GM13976 (cell line): ENCODE results near the gene URM1.

Experiments used
- DNase-seq: peaks from one replicate; pipeline ENCODE4 v3.0.0; 2012; ENCODE audit warnings: low spot score
- CTCF ChIP-seq: IDR thresholded peaks from 2 replicates; pipeline ENCODE4 v1.5.1; 2012; ENCODE audit warnings: borderline replicate concordance, mild to moderate bottlenecking; ENCODE audit not compliant: insufficient read depth; ENCODE audit errors: extremely low read depth, missing control alignments, control extremely low read depth
- in situ Hi-C: fragments of 300-500 bp; cut with MboI; formaldehyde crosslinking; loops from one replicate; pipeline ENCODE4 v1.12.0; 2022; ENCODE audit warnings: low sequenced_read_pairs, mixed read lengths, inconsistent platforms; ENCODE audit not compliant: unreplicated experiment

URM1 gene

GRCh38 chr9:128384801-128385495 lies 13.8 kb downstream of the URM1 start:
- no peak for DNase-seq
- no peak for TF ChIP-seq CTCF
- in situ Hi-C loops: no loop called here

GRCh38 chr9:128385496-128386460 lies 14.6 kb downstream of the URM1 start:
- TF ChIP-seq CTCF: no peak
- no peak for DNase-seq
- in situ Hi-C loops: no loop called here

GRCh38 chr9:128388150-128388549 lies 17.0 kb downstream of the URM1 start:
- in situ Hi-C loops: no loop called here
- no peak for TF ChIP-seq CTCF
- DNase-seq: no peak

GRCh38 chr9:128389395-128390149 lies 18.4 kb downstream of the URM1 start:
- TF ChIP-seq CTCF: no peak
- in situ Hi-C loops: no loop called here
- no peak for DNase-seq

- DNase-seq: no peak
- TF ChIP-seq CTCF: no peak
Measured at GRCh38 chr9:128390150-128390812, 19.1 kb downstream of the URM1 start.

More at GRCh38 chr9:128390150-128390812, 19.1 kb downstream of the URM1 start:
- in situ Hi-C loops: no loop called here
